Measurements from ENCODE around the gene UTS2R.

Gene UTS2R

GRCh38 chr17:82390015-82390859 lies 18.7 kb downstream of the UTS2R start:
- DNase-seq, result no peak

GRCh38 chr17:82390860-82391435 lies 19.4 kb downstream of the UTS2R start:
- no peak for DNase-seq

DNA sequence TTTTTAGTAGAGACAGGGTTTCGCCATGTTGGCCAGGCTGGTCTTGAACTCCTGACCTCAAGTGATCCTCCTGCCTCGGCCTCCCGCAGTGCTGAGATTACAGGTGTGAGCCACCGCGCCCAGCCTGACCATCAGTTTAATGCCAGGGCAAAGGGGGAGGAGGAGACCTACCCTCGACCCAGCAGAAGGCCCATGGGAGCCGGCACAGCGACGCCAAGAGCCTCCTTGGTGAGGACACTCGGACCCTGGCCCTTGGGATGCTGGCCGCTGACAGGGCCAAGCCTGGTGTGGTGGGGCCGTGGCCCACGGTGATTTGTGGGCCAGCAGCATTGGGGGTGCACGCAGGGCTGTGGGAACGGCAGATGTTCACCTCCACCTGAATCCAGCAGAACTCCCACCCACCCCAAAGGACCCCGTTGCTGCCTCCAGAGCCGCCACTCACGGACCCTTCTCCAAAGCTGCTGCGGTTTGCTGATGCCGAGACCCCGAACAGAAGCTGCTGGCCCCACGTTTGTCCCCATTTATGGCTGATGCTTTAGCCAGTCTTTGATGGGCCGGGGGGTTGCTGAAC lies 20.0 kb downstream of the UTS2R start:
- no peak for DNase-seq

DNA sequence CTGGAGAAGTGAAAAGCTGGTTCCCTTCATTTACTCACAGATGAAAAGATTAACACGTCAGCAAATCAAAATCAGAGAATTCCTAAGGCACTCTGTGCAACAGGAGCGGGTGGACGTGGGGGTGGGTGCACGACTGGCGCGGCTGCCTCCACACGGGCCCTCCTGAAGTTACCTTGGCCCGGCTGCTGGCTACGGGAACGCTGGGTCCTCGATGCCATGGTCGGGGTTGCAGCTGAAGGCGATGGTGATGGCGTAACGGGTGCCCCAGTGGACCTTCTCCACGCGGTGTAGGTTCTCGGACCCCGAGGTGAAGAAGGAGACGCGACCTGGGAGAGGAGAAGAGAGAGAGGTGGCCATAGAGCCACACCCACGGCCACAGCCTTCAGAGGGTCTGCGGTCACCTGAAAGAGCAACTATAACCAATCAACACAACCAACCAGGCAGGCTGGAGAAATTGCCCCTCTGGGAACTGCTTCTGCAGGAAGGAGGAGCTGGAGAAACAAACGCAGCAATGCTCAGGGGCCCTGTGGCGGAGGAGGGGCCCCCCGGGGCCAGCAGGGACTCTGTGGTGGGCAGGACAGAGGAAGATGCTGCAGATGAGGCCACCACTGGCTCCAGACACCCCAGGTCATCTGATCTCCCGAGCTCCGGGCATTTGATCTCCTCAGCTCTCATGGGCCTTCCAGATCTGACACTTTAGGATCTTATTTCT lies 20.8 kb downstream of the UTS2R start:
- no peak for DNase-seq

GRCh38 chr17:82392941-82393340 lies 21.4 kb downstream of the UTS2R start:
- no peak for DNase-seq

DNA sequence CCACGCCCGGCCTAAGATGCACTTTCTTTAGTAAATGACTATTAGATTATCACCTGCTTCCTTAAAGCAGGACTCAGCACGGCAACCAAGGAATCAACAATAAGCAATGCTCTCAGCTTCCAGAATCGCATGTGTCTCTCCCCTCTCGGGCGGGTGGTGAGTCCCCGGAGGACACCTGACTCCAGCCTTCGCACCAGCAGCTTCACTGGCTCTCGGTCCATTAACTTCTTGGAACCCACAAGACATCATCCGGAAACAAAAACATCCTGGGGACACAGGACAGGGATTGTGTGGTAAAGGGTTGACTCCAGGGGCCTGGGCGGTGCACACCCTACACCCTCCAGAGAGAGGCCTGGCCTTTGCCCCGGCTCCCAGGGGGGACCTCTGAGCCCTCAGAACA lies 22.7 kb downstream of the UTS2R start:
- no peak for DNase-seq

GRCh38 chr17:82396601-82397435 lies 25.3 kb downstream of the UTS2R start:
- DNase-seq, result no peak

DNA sequence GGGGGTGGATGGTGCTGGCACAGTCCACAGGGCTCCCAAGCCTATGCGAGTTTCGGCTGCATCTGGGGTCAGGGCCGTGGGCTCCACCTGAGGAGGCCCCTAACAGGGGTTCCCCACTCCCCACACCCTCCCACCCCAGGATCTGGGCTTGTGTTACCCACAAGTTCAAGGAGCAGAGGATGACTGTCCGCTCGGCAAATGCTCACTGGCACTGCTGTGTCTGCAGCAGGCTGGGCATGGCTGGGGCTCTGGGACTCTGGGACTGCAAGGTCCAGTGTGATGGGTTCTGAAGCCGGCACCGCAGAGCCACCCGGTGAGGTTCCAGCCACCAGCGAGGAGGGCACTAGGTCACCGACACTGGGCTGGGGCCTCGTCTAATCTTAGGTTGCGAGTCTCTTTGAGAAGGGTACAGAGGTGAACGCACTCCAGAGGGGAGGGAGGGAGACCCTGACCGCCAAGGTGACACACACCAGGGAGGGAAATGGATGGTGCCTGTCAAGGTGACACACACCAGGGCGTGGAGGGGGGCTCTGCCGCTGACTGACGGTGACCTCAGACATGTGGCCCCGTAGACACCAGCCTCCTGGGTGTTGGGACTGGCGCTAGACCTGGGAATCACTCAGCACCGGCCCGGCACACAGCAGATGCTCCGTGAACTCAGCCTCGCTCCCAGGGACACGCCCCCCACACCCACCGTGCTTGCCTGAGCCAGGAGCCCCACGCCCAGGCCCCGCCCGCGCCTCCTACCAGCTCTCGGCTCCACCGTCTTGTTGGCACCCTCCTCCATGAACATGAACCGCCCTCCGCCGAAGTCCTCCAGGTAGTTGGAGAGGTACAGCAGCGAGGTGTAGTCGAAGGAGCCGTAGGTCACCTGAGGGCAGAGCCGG lies 26.1 kb downstream of the UTS2R start:
- DNase-seq, result no peak

DNA sequence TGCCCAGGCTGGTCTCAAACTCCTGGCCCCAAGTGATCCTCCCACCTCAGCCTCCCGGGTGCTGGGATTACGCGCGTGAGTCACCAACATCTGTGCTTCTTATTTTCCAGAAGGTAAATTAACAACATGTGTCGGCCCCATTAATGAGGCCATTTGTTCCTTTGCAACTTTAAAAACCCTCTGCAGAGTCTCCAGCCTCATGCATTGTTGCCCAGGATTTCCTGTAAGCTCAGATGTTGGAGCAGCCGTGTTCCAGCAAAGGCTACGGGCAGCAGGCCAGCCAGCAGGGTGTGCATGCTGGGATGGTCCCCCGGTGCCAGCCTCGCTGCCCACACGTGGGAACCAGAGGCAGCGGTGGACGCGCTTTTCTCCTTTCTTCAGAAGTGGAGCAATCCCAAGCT lies 27.5 kb downstream of the UTS2R start:
- no peak for DNase-seq

DNA sequence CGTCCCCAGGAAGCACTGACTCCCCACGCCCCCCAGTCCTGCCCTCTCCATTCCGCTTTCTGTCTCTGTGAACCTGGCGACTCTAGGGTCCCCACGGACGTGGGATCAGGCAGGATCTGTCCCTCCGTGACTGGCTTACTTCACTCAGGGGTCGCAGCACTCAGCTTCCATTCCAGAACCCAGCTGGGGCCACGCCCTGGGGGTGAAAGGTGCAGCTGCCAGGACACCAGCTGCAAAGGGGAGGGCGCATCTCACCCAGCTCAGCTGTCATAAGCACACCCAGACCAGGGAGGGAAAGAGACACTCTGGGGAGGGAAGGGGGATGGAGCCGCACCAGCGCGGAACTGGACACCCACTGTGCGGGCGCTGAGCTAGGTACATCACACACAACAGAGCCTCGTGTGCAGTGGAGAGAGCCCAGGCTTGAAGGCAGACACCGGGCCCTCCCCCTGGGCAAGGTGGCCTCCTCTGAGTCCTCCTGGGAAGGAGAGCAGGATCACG lies 28.1 kb downstream of the UTS2R start:
- peak; percentile 23 to 26 for DNase-seq

DNA sequence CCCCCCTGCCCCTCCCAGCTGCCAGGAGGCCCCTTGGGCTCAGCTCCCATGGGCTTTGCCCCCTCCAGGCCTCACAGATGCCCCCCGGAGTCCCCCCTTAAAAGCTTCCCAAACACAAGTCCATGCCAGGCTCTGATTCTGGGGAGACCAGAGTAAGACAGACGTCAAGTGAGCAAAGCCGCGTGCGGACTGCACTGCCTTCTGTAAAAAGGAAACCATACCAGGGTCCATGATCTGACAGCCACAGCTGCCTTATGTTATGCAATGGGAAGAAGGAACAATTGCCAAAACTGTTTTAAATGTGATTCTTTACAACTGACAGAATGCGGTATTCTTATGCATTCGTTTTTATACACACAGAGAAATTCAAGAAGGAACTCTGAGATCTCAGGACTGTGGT lies 28.6 kb downstream of the UTS2R start:
- DNase-seq, result no peak

DNA sequence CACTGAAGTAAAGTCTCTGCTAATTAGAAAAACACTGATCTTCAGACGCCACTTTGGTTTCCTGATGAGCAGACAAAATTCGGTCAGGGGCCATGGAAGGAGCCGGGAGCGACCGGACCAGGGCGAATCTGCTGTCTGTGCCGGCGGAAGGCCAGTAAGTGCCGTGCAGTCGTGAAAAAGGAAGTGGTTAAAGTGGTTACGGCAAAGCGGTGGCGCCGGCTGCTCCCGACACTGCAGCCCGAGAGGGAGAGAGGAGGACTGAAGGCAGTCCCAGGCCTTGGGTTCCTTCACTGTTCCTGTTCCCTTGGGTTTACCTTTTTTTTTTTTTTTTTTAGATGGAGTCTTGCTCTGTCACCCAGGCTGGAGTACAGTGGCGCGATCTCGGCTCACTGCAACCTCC lies 29.3 kb downstream of the UTS2R start:
- DNase-seq, result no peak

GRCh38 chr17:82402865-82403264 lies 31.3 kb downstream of the UTS2R start:
- no peak for DNase-seq

- no peak for DNase-seq
Measured at GRCh38 chr17:82403662-82404660, 32.4 kb downstream of the UTS2R start.

- DNase-seq, result no peak
Measured at GRCh38 chr17:82405051-82405450, 33.5 kb downstream of the UTS2R start.

DNA sequence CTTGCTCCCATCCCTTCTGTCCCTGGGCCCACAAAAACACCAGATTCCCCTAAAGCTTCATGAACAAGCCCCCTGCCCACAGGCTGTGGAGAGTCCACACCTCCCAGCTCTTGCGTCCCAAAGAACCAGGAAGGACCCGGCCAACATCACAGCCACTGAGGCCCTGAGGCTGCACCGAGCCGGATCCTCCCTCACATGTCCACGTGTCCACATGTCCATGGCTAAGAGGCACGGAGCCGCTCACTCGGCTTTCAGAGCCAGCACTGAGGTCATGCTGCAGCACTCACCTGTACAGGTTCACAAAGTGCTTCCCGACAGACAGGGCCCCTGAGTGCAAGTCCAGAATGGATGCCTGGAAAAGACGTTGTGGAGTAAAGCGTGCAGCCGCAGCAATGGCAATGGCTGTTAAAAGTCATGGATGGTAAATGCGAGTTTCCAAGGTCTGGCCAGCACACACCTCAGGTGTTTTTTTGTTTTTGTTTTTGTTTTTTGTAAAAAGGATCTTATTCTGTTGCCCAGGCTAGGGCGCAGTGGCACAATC lies 34.6 kb downstream of the UTS2R start:
- DNase-seq, result no peak

GRCh38 chr17:82407255-82407654 lies 35.7 kb downstream of the UTS2R start:
- DNase-seq, result no peak

DNA sequence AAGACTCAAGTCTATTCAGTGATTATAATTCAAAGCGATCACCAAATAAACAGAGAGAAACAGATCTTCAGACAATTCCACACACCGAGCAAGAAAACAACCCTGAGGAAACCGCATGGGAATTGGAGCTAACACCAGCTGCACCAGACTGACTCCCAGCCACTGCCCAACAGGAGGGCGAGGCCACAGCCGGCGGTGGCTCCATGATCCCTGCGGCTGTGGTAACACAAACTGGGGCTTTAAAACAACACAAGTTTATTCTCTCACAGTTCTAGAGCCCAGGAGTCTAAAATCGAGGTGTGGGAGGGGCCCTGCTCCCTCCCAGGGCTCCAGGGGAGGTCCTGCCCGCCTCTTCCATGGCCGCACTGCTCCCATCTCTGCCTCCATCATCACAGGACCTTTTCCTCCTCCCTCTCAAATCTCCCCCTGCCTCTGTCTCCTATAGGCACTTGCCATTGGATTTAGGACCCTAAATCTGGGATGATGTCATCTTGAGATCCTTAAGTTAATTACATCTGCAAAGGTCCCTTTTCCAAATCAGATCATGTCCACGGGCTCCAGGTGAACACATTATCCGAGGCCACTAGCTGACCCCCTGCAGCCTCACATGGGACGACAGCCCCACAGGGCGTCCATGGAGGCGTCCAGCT lies 36.8 kb downstream of the UTS2R start:
- DNase-seq, result no peak

DNA sequence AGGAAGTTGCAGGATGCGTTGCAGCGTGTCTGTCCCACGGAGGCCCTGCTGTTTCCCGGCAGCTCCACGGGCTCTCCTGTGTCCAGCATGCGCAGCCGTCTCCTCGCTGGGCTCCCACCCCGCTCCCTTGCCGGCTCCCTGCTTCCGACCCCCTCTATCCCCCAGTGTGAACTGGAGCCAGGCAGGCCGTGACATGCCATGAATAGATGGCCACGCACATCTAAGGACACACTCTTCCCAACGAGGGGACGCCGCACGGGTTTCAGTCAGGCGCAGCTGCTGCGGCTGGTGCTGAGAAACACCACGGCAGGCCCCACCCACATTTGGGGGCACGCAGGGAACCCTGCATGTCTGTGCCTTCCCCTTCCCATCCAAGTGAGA lies 37.4 kb downstream of the UTS2R start:
- DNase-seq, result no peak
